ENCODE measurements around the gene ATP2B2. TPM values are rescaled to one million over a fixed set of nuclear protein-coding genes. Genes with fewer than 3 reads are reported as not detected.
"Not testable (repeated sequence)": the region's sequence is repeated elsewhere in the genome, so short reads cannot be mapped to it uniquely, and the experiment has no call there.

Gene ATP2B2
- total RNA-seq, 1 donor from 2014 or later = not detected

GRCh38 chr3:10382892-10383849 lies 122.2 kb downstream of the ATP2B2 start:
- Histone ChIP-seq H3K79me2 (ENCODE audit: low read depth) (no peaks in the 10 kb centered on the region), H3F3A (ENCODE audit: low read depth) (no peaks in the 10 kb centered on the region), H2AFZ (replicated peaks) (no peak overlapping the region), H3K9ac (no peak overlapping the region), H3K9me3 (ENCODE audit: low read depth) (no peaks in the 10 kb centered on the region), H3K36me3 (no peaks in the 10 kb centered on the region), H3K27ac (no peak overlapping the region), H3K4me3 (no peak overlapping the region), H3K4me1 (no peaks in the 10 kb centered on the region), H3K27me3 (no peaks in the 10 kb centered on the region), H3K4me2 (no peak overlapping the region), H4K20me1 (ENCODE audit: low read depth) (no peaks in the 10 kb centered on the region)
- Mint-ChIP-seq H3K27me3 (ENCODE audit: insufficient read depth, low read depth) (peaks cover 23% of the 10 kb centered on the region), H3K4me1 (peaks cover 13% of the 10 kb centered on the region), H3K9me3 (no peaks in the 10 kb centered on the region), H3K27ac (no peak overlapping the region), H3K36me3 (no peaks in the 10 kb centered on the region), H3K4me3 (no peak overlapping the region)
- DNase-seq (ENCODE audit: low spot score) = no peak
- TF ChIP-seq CTCF (IDR thresholded peaks at IDR 0.05) (no peak), EZH2 (IDR thresholded peaks at IDR 0.05) (no peak), EZH2phosphoT487 (IDR thresholded peaks at IDR 0.05) (no peak)

GRCh38 chr3:10382445-10382844 lies 122.9 kb downstream of the ATP2B2 start:
- not testable (repeated sequence) for H3K9me3 Mint-ChIP-seq; H2AFZ ChIP-seq (replicated peaks); H3K36me3 Mint-ChIP-seq; H4K20me1 ChIP-seq (ENCODE audit: low read depth); H3K27me3 ChIP-seq; H3K27ac ChIP-seq; H3K4me2 ChIP-seq; H3K4me3 Mint-ChIP-seq; DNase-seq (ENCODE audit: low spot score); H3F3A ChIP-seq (ENCODE audit: low read depth); H3K79me2 ChIP-seq (ENCODE audit: low read depth); H3K4me1 ChIP-seq; H3K36me3 ChIP-seq; H3K4me3 ChIP-seq; H3K9me3 ChIP-seq (ENCODE audit: low read depth); H3K27ac Mint-ChIP-seq; H3K9ac ChIP-seq
- peaks cover 13% of the 10 kb centered on the region for H3K4me1 Mint-ChIP-seq
- peaks cover 20% of the 10 kb centered on the region for H3K27me3 Mint-ChIP-seq (ENCODE audit: insufficient read depth, low read depth)

- DNase-seq (ENCODE audit: low spot score) = no peak
- Histone ChIP-seq H3K36me3 (no peaks in the 10 kb centered on the region), H3K9me3 (ENCODE audit: low read depth) (no peaks in the 10 kb centered on the region), H4K20me1 (ENCODE audit: low read depth) (no peaks in the 10 kb centered on the region), H3K4me2 (no peak overlapping the region), H3K79me2 (ENCODE audit: low read depth) (no peaks in the 10 kb centered on the region), H3K4me3 (no peak overlapping the region), H3K27me3 (no peaks in the 10 kb centered on the region), H3K27ac (no peak overlapping the region), H3K9ac (no peak overlapping the region), H3F3A (ENCODE audit: low read depth) (no peaks in the 10 kb centered on the region), H2AFZ (replicated peaks) (no peak overlapping the region), H3K4me1 (no peaks in the 10 kb centered on the region)
- H3K4me1 Mint-ChIP-seq = peaks cover 13% of the 10 kb centered on the region
- no peak overlapping the region for H3K4me3 Mint-ChIP-seq
- H3K9me3 Mint-ChIP-seq = no peaks in the 10 kb centered on the region
- peaks cover 17% of the 10 kb centered on the region for H3K27me3 Mint-ChIP-seq (ENCODE audit: insufficient read depth, low read depth)
- TF ChIP-seq EZH2 (IDR thresholded peaks at IDR 0.05) (no peak), EZH2phosphoT487 (IDR thresholded peaks at IDR 0.05) (no peak), CTCF (IDR thresholded peaks at IDR 0.05) (no peak)
- no peaks in the 10 kb centered on the region for H3K36me3 Mint-ChIP-seq
- H3K27ac Mint-ChIP-seq = no peak overlapping the region
These were observed 124.0 kb downstream of the ATP2B2 start for GRCh38 chr3:10381336-10381735.

- Histone ChIP-seq H2AFZ (replicated peaks) (no peak overlapping the region), H3K27me3 (no peaks in the 10 kb centered on the region), H3K9ac (no peak overlapping the region), H4K20me1 (ENCODE audit: low read depth) (no peaks in the 10 kb centered on the region), H3K4me3 (no peak overlapping the region), H3F3A (ENCODE audit: low read depth) (no peaks in the 10 kb centered on the region), H3K4me2 (no peak overlapping the region), H3K79me2 (ENCODE audit: low read depth) (no peaks in the 10 kb centered on the region), H3K4me1 (no peaks in the 10 kb centered on the region), H3K27ac (no peak overlapping the region), H3K9me3 (ENCODE audit: low read depth) (no peaks in the 10 kb centered on the region), H3K36me3 (no peaks in the 10 kb centered on the region)
- no peak for DNase-seq (ENCODE audit: low spot score)
- Mint-ChIP-seq H3K4me1 (peaks cover 13% of the 10 kb centered on the region), H3K9me3 (no peaks in the 10 kb centered on the region), H3K36me3 (no peaks in the 10 kb centered on the region), H3K4me3 (no peak overlapping the region), H3K27me3 (ENCODE audit: insufficient read depth, low read depth) (peaks cover 17% of the 10 kb centered on the region), H3K27ac (no peak overlapping the region)
- TF ChIP-seq EZH2phosphoT487 (IDR thresholded peaks at IDR 0.05) (no peak), EZH2 (IDR thresholded peaks at IDR 0.05) (no peak), CTCF (IDR thresholded peaks at IDR 0.05) (no peak)
These were observed 124.5 kb downstream of the ATP2B2 start for GRCh38 chr3:10380906-10381305.
